Endometrial microvascular endothelial cells (primary cell): ENCODE data around the gene KCTD16. TPM values are rescaled to one million over a fixed set of nuclear protein-coding genes. Genes with fewer than 3 reads are reported as not detected.

Experiments
- in situ Hi-C: cut with HindIII; loops from 2 replicates; pipeline ENCODE4 v1.10.0; 2017; ENCODE audit warnings: low sequenced_read_pairs, low pct_unique_long_range_greater_than_20kb; ENCODE audit errors: inconsistent ontology term
- total RNA-seq: library from RNA; depleted of rRNA; stranded (reverse); fragments of >200 nt; gene quantifications from one replicate; pipeline ENCODE4 v1.2.3, GENCODE V29; 2015; ENCODE audit errors: inconsistent ontology term

The KCTD16 gene
- total RNA-seq, 1 donor from 2014 or later: under 0.01 TPM

GRCh38 chr5:144365885-144366284, 195.2 kb downstream of the KCTD16 start:
- in situ Hi-C loops: no loop called here

DNA sequence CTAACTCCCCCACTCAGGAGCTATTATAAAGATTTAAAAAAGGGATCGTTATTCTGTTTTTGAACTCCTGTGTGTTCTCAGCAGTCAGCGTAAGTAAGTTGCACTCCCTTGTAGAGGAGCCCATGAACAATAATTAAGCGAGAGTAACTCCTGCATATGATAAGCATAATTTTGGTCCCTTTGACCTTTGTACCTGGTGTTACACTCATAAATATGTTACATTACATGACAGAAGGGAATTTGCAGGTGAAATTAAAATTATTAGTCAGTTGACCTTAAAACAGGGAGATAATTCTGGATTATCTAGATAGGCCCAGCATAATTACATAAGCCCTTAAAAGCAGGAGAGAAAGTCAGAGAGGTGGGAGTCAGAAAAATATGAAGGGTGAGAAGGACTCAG, 197.3 kb downstream of the KCTD16 start:
- in situ Hi-C loops: no loop called here

DNA sequence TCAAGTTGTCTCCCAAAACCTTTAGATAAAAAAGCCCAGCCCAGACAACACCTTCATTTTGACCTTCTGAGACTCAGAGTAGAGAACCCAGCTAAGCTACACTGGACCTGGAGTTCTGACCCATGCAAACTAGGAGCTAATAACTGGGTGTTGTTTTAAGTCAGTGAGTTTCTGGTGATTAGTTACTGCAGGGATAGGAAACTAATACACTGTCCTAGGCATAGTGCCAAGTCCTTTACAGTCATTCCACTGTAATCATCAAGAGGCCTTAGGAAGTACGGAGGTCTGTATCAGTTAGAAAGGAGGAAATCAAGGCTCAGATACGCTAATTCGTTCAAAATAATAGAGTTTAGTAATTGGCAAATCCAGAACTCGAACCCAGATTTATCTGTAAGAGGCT, 197.9 kb downstream of the KCTD16 start:
- in situ Hi-C loops: no loop called here

DNA sequence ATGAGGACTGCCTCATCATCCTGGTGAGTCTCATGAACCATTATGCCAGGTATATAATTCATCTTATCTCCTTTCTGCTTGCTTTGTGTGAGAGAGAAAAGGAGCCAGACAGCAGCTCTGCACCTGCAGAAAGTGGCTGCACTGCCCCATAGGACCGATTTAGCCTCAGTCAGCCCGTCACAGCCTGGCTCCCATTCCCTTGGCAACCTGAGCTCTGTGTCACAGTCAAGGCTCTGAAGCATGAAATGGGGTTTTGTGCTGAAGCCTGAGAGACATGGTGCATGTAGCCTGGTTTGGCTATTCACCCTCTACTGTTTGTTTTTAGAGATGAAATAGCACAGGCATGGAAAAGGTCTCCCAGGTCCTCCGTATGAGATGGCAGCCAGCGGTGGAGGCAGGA, 198.3 kb downstream of the KCTD16 start:
- in situ Hi-C loops: no loop called here

- in situ Hi-C loops: no loop called here
These were observed 199.6 kb downstream of the KCTD16 start for GRCh38 chr5:144370273-144370672.

DNA sequence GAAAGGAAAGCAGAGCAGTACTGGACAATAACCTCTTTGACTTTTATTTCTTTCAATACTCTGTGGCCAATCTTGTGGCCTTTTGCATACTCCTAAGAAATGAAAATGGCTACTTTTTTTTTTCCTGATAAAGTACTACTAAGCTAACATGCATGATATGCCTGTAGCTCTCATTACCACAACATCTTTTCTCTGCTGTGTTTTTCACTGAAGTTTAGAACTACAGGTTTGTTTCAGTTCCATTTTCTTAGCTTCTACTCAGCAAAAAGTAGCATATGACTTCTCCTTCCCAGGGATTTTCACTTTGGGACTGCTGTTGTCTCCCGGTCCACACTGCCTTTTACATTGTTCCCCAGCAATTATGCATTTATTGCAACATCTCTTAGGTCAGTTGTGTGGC, 204.0 kb downstream of the KCTD16 start:
- in situ Hi-C loops: no loop called here

DNA sequence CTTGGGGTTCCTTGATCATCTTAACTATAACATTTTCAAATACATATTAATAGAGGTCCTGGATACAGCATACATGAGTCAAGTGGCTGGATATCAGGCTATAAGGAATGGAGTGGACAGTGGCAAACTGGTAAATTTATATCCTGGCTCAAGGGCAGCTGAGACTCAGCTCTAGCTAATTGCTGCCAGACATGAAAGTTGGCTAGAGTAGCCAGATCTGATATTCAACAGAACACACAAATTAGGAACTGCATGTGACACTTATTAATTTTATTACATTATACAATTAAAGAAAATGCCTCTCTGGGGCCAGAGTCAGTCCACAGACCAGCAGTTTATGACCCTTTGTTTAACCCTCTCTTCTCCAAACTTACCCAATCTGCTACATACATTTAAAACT, 206.5 kb downstream of the KCTD16 start:
- in situ Hi-C loops: no loop called here

- in situ Hi-C loops: no loop called here
These were observed 208.0 kb downstream of the KCTD16 start for GRCh38 chr5:144378681-144379080.

DNA sequence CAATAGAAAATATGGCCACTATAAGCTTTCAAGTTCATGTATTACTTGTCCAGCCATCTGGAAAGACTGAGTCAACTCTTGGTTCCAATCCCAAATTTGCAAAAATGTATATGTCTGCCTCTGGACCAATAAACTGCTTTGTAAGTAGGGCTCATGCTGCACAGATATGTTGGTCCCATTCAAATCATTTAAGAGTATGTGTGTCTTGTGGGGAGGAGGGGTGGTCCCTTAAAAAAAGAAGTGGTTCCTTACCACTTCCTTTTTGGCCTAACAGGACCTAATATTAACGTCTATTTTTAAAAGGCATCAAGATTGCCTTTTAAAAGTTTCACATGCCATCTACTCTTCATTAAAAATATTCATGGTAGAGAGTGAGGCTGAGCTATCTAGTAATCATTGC, 214.9 kb downstream of the KCTD16 start:
- in situ Hi-C loops: no loop called here

GRCh38 chr5:144386315-144386714, 215.6 kb downstream of the KCTD16 start:
- in situ Hi-C loops: no loop called here

DNA sequence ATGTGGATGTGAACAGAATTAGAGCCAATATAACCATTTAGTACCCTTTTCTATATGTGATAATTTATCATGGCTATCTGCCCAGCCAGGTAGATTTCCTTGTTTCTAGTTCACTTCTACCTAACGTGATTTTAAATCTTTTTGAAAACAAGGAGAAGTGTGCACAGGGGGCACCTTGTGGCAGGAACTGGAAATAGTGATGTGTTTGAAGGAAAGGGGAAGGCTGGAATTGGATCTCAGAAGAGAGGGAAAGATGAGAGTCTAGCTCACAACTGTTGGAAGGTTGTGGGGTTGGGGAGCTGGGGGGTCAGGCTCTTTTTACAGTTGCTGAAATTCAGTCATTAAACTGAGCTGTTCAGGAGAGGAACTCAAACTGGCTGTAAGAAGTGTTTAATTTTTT, 219.5 kb downstream of the KCTD16 start:
- in situ Hi-C loops: no loop called here

GRCh38 chr5:144391044-144391443, 220.4 kb downstream of the KCTD16 start:
- in situ Hi-C loops: no loop called here

- in situ Hi-C loops: no loop called here
These were observed 223.2 kb downstream of the KCTD16 start for GRCh38 chr5:144393641-144394435.

DNA sequence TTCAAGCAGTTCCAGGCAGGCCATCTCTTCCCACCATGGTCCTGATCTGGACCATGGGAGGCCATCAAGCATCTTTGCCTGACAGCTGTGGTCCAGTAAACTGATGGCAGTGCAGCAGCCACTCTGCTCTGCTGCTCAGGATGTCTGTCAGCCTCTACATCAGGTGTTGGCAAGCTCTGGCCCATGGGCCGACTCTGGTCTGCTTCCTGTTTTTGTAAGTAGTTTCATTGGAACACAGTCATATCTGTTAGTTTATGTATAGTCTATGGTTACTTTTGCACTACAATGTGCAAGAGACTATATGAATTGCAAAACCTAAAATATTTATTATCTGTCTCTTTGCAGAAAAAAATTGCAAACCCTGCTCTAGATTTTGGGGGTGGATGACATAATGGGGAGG, 225.0 kb downstream of the KCTD16 start:
- in situ Hi-C loops: no loop called here

GRCh38 chr5:144403058-144403457, 232.4 kb downstream of the KCTD16 start:
- in situ Hi-C loops: no loop called here

DNA sequence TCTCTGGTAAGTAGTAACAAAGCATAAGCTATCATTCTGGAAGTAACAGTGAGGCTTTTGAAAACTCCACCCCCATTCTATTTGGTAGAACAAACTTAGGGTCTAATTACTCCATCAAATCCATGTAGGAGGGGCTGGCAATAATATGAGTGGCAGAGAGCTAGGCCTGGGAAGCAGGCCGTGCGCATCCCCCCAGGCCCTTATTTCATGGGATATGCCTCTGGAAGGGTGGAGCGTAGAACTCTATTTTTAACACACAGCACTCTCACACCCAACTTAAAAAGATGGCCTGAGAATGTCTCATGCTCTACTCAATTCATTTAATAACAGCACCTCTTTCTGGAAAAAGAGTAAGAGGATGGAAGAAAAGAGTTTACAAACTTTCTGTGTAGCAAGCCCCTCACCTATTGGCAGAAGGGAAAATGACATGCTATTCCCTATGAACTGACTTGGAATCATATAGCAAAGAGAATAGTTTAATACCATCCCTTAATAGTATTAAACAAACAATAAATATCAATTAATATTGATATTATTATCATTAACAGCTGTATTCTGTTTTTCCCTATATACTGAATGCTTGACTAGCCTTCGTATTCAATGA, 233.2 kb downstream of the KCTD16 start:
- in situ Hi-C loops: no loop called here

- in situ Hi-C loops: no loop called here
These were observed 234.0 kb downstream of the KCTD16 start for GRCh38 chr5:144404672-144405071.

- in situ Hi-C loops: no loop called here
These were observed 235.3 kb downstream of the KCTD16 start for GRCh38 chr5:144405991-144406390.

DNA sequence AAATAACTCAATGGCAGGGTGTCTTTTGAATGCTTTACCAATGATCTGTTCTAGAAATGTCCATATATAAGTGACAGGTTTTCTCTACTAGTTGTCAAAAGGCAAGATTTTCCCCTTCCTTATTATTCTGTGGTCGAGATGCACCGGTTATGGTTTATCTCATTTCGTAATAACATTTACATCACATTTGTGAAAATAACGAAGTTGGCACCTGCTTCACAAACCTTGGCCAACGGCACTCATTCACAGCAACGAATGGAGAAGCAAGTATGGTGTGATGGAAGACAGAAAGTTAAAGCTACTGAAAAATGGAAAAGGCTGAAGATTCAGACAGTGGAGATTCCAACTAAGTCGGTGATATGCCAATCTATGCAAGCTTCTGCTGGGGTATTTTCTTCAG, 235.8 kb downstream of the KCTD16 start:
- in situ Hi-C loops: no loop called here

DNA sequence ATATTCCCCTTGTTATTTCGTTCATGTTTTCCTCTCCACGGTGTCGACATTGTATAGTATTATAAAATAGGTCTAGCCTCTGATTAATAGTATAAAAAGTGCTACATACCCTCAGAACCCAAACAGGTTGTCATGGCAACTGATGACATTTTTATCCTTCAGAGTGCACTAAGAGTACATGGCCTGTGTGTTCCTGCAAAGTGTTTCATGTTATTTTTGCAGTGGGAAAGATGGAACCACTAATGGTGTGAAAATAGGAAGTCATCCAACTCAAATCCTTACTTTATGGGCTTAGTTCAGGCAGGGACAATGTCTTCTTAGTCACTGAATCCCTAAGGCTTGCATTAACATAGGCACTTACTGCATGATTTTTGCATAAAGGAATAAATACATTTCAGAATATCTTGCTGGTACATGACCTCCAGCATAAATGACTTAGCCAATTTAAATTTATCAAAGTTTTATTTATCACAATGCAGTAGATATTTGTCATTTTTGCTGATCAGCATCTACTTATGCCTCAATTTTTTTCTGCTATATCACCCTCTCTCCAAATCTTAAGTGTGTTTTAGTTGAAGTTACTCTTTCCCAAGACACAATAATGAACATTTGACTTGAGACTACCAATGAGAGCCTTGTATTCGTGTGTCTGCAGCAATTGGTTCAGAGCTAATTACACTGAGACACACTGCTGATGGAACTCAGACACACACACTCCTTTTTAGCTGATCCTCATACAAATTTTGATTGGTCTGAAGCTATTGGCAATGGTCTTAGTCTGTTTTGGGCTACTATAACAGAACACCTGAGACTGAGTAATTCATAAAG, 243.7 kb downstream of the KCTD16 start:
- in situ Hi-C loops: no loop called here
